SK-N-SH (cell line): ENCODE data around the gene OGG1. TPM values are rescaled to one million over a fixed set of nuclear protein-coding genes. Genes with fewer than 3 reads are reported as not detected.

ENCODE experiments used
- CTCF ChIA-PET: fragments of 300-600, 350-600 bp; formaldehyde crosslinking; extraction: SDS; loops from one replicate; lab custom pipeline; 2021; lab: Yijun Ruan, JAX
- POLR2A ChIA-PET: fragments of 350-600 bp; sonication (Branson Sonifier 250); formaldehyde crosslinking; extraction: SDS; loops from one replicate; lab custom pipeline; 2020; ENCODE audit warnings: antibody characterized with exemption, inconsistent platforms; lab: Yijun Ruan, JAX
- DNase-seq: peaks from one replicate; pipeline ENCODE4 v3.0.0; 2012
- H2AFZ ChIP-seq: fragments of 200-600 bp; sonication (generic); 2 replicates; pipeline ENCODE4 v1.8.1; 2016; ENCODE audit warnings: antibody characterized with exemption, mild to moderate bottlenecking, low read depth
- H3F3A ChIP-seq: fragments of 200-600 bp; sonication (generic); replicated peaks from 2 replicates; pipeline ENCODE3; 2016; ENCODE audit warnings: antibody characterized with exemption, mild to moderate bottlenecking; ENCODE audit not compliant: insufficient read depth
- H3K27ac ChIP-seq, 2 experiments: fragments of 200-500 bp in 1 of 2; fragments of 200-600 bp in 1 of 2; sonication (Bioruptor generic) in 1 of 2; sonication (generic), shearing (Covaris generic) in 1 of 2; 2 replicates each; pipeline versions ENCODE4 v1.5.1 to v1.6.1; 2014 to 2016; ENCODE audit warnings: low read depth in 2 of 2, inconsistent platforms in 1 of 2, low read length in 1 of 2, mild to moderate bottlenecking in 1 of 2, mixed read lengths in 1 of 2
- H3K27me3 ChIP-seq: fragments of 200-600 bp; sonication (generic), shearing (Covaris generic); 2 replicates; pipeline ENCODE4 v1.6.1; 2016; ENCODE audit warnings: mixed run types; ENCODE audit not compliant: insufficient read depth
- H3K36me3 ChIP-seq, 2 experiments: fragments of 200-500 bp in 1 of 2; fragments of 200-600 bp in 1 of 2; sonication (Bioruptor generic) in 1 of 2; sonication (generic) in 1 of 2; replicated peaks in 1 of 2; 2 replicates each; pipeline versions ENCODE3 to v1.5.1; 2014 to 2016; ENCODE audit warnings: low read length in 1 of 2, mild to moderate bottlenecking in 1 of 2; ENCODE audit not compliant: insufficient read depth in 2 of 2, control insufficient read depth in 1 of 2
- H3K4me1 ChIP-seq, 2 experiments: fragments of 200-500 bp in 1 of 2; fragments of 200-600 bp in 1 of 2; sonication (Bioruptor generic) in 1 of 2; sonication (generic), shearing (Covaris generic) in 1 of 2; 2 replicates each; pipeline versions ENCODE4 v1.5.1 to v1.6.1; 2014 to 2016; ENCODE audit warnings: low read depth in 1 of 2, low read length in 1 of 2, mixed run types in 1 of 2; ENCODE audit not compliant: insufficient read depth in 2 of 2, control insufficient read depth in 1 of 2
- H3K4me2 ChIP-seq: fragments of 200-600 bp; sonication (generic), shearing (Covaris generic); 2 replicates; pipeline ENCODE4 v1.6.1; 2017; ENCODE audit warnings: mixed run types
- H3K4me3 ChIP-seq, 2 experiments: fragments of 200-500 bp in 1 of 2; fragments of 200-600 bp in 1 of 2; sonication (Bioruptor generic) in 1 of 2; sonication (generic), shearing (Covaris generic) in 1 of 2; 2 replicates each; pipeline versions ENCODE4 v1.5.1 to v1.8.1; 2014 to 2016; ENCODE audit warnings: low read depth in 2 of 2, inconsistent platforms in 1 of 2, low read length in 1 of 2, mild to moderate bottlenecking in 1 of 2, mixed read lengths in 1 of 2, moderate library complexity in 1 of 2
- H3K79me2 ChIP-seq: fragments of 200-600 bp; sonication (generic); 2 replicates; pipeline ENCODE4 v1.8.1; 2017; ENCODE audit warnings: mild to moderate bottlenecking; ENCODE audit not compliant: insufficient read depth
- H3K9ac ChIP-seq: fragments of 200-600 bp; sonication (generic); 2 replicates; pipeline ENCODE4 v1.6.1; 2017; ENCODE audit warnings: mixed run types
- H3K9me2 ChIP-seq: fragments of 200-600 bp; sonication (generic); 2 replicates; pipeline ENCODE4 v1.6.1; 2017; ENCODE audit warnings: mixed run types
- H3K9me3 ChIP-seq: fragments of 200-600 bp; sonication (generic); 2 replicates; pipeline ENCODE4 v1.6.1; 2017; ENCODE audit warnings: mixed run types, mild to moderate bottlenecking, moderate library complexity
- H4K20me1 ChIP-seq: fragments of 200-600 bp; sonication (generic); 2 replicates; pipeline ENCODE4 v1.6.1; 2017; ENCODE audit warnings: mild to moderate bottlenecking, mixed run types; ENCODE audit not compliant: insufficient read depth
- EP300 ChIP-seq, 2 experiments: IDR thresholded peaks; 2 replicates each; pipeline versions ENCODE4 v1.4.0 to v1.6.1; 2012; ENCODE audit warnings: borderline replicate concordance in 1 of 2, low read depth in 1 of 2, low read length in 1 of 2
- EZH2phosphoT487 ChIP-seq: fragments of 200-600 bp; sonication (generic); IDR thresholded peaks from 2 replicates; pipeline ENCODE4 v1.6.1; 2017; ENCODE audit warnings: low read depth, mixed run types, mild to moderate bottlenecking, antibody characterized with exemption, moderate library complexity, borderline replicate concordance
- FOXJ3 ChIP-seq: sonication (generic); formaldehyde crosslinking; IDR thresholded peaks from 2 replicates; pipeline ENCODE4 v1.5.1; 2020; ENCODE audit warnings: mild to moderate bottlenecking, missing genetic modification reagents
- FOXM1 ChIP-seq: IDR thresholded peaks from 2 replicates; pipeline ENCODE4 v1.4.0; 2012; ENCODE audit warnings: low read depth, mild to moderate bottlenecking
- GABPA ChIP-seq: IDR thresholded peaks from 2 replicates; pipeline ENCODE4 v1.4.0; 2012; ENCODE audit warnings: low read depth, mild to moderate bottlenecking
- GATA2 ChIP-seq: sonication (generic); formaldehyde crosslinking; IDR thresholded peaks from 2 replicates; pipeline ENCODE4 v1.5.0; 2020; ENCODE audit warnings: mild to moderate bottlenecking, missing genetic modification reagents
- MEF2A ChIP-seq: IDR thresholded peaks from 2 replicates; pipeline ENCODE4 v1.4.0; 2012; ENCODE audit warnings: low read depth, borderline replicate concordance
- MXI1 ChIP-seq: IDR thresholded peaks from 2 replicates; pipeline ENCODE4 v1.6.1; 2012; ENCODE audit warnings: mild to moderate bottlenecking, low read depth, low read length, improper control_type of control experiment
- POLR2AphosphoS5 ChIP-seq: IDR thresholded peaks from 2 replicates; pipeline ENCODE4 v1.6.1; 2012; ENCODE audit warnings: low read depth, low read length
- RAD21 ChIP-seq: IDR thresholded peaks from 2 replicates; pipeline ENCODE4 v1.6.1; 2012; ENCODE audit warnings: mild to moderate bottlenecking, low read length
- RCOR1 ChIP-seq: fragments of 150-350 bp; IDR thresholded peaks from 2 replicates; pipeline ENCODE4 v1.6.1; 2017; ENCODE audit warnings: antibody characterized with exemption, low read length
- SIN3A ChIP-seq: IDR thresholded peaks from 2 replicates; pipeline ENCODE4 v1.6.1; 2012; ENCODE audit warnings: low read depth, mild to moderate bottlenecking, low read length, moderate library complexity, borderline replicate concordance
- TCF12 ChIP-seq: IDR thresholded peaks from 2 replicates; pipeline ENCODE4 v1.4.0; 2012
- TEAD4 ChIP-seq: IDR thresholded peaks from 2 replicates; pipeline ENCODE4 v1.4.0; 2012; ENCODE audit warnings: mild to moderate bottlenecking, borderline replicate concordance; ENCODE audit not compliant: insufficient read depth
- YY1 ChIP-seq: IDR thresholded peaks from 2 replicates; pipeline ENCODE4 v1.4.0; 2012; ENCODE audit warnings: low read depth, mild to moderate bottlenecking
- WGBS: methylation state at CpG from one replicate; pipeline ENCODE4 v1.1.6; 2017; ENCODE audit warnings: low lambda C conversion rate; 5-methylcytosine and 5-hydroxymethylcytosine counted together
- polyA plus RNA-seq, 3 experiments: library from polyadenylated mRNA; depleted of rRNA; stranded (reverse); fragments of >200 nt; gene quantifications; 2 replicates each; pipeline ENCODE4 v1.2.3, GENCODE V29; 2012
- TF ChIP-seq, protein P1 (sequence below): IDR thresholded peaks from 2 replicates; pipeline ENCODE4 v1.4.0; 2012; ENCODE audit warnings: low read depth, borderline replicate concordance
- TF ChIP-seq, protein P2 (sequence below): fragments of 200-600 bp; sonication (generic); IDR thresholded peaks from 2 replicates; pipeline ENCODE4 v1.6.1; 2017; ENCODE audit warnings: antibody characterized with exemption, mild to moderate bottlenecking, moderate library complexity
- TF ChIP-seq, protein P3 (sequence below): IDR thresholded peaks from 2 replicates; pipeline ENCODE4 v1.6.1; 2012; ENCODE audit warnings: mild to moderate bottlenecking, low read depth, low read length, moderate library complexity

OGG1 gene
- polyA plus RNA-seq, 1 of the 3 experiments (the other 2 are of a cell fraction): 26.8 TPM

DNA sequence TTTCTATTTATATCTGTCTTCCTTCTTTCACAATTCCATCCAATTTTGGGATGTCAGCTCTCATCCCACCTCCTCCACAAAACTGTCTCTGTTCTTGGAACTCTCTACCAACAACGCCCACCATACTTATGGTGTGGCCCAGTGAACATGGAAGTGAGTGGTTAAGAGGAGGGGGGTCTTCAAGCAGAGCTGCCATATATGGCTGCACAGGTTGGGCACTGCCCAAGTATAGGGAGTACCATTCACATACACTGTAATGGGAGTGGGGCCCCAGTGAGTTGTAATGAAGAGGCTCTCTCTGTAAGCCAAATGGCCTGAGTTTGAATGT is 27.9 kb downstream of the OGG1 start:
- Histone ChIP-seq H3K9ac (no peak overlapping the region), H4K20me1 (no peaks in the 10 kb centered on the region)
- 93% methylated on average over 1 of the region's 1 CpG for WGBS

More for the DNA sequence above, 27.9 kb downstream of the OGG1 start:
- Histone ChIP-seq H3K4me3 (no peak overlapping the region), H3K4me2 (no peak overlapping the region), H3K9me3 (no peaks in the 10 kb centered on the region), H3F3A (peaks cover 13% of the 10 kb centered on the region), H3K9me2 (no peaks in the 10 kb centered on the region), H3K4me1 (no peaks in the 10 kb centered on the region), H3K27me3 (no peaks in the 10 kb centered on the region), H3K36me3 (peaks cover 6 to 16% of the 10 kb centered on the region in 2 experiments), H3K27ac (peak overlapping the region in 1 of 2 experiments; percentile 6; a peak in 1 of 4 replicates), H3K79me2 (no peaks in the 10 kb centered on the region), H2AFZ (no peak overlapping the region)
- no peak for DNase-seq
- ChIA-PET CTCF (no interaction called here), POLR2A (interaction anchor here (1.1 kb wide), 2 partner anchors 12 to 15 kb away, joined by 3 to 4 read pairs; partner anchors contain the start of genes ARPC4 and TADA3)
- no peak for TF ChIP-seq RAD21
- no peak for TF ChIP-seq FOXJ3 (CRISPR knock-in tag)
- TF ChIP-seq GABPA: no peak
- no peak for TF ChIP-seq MEF2A
- TF ChIP-seq TCF12: no peak
- no peak for TF ChIP-seq MXI1
- TF ChIP-seq EZH2phosphoT487: no peak
- no peak for TF ChIP-seq TEAD4
- TF ChIP-seq, protein P1, sequence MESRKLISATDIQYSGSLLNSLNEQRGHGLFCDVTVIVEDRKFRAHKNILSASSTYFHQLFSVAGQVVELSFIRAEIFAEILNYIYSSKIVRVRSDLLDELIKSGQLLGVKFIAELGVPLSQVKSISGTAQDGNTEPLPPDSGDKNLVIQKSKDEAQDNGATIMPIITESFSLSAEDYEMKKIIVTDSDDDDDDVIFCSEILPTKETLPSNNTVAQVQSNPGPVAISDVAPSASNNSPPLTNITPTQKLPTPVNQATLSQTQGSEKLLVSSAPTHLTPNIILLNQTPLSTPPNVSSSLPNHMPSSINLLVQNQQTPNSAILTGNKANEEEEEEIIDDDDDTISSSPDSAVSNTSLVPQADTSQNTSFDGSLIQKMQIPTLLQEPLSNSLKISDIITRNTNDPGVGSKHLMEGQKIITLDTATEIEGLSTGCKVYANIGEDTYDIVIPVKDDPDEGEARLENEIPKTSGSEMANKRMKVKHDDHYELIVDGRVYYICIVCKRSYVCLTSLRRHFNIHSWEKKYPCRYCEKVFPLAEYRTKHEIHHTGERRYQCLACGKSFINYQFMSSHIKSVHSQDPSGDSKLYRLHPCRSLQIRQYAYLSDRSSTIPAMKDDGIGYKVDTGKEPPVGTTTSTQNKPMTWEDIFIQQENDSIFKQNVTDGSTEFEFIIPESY: no peak
- TF ChIP-seq GATA2 (CRISPR knock-in tag): no peak
- no peak for TF ChIP-seq YY1
- no peak for TF ChIP-seq EP300 (IDR thresholded peaks at IDR 0.05; ENCODE audit: borderline replicate concordance in 1 of 2, low read depth in 1 of 2, low read length in 1 of 2)
- TF ChIP-seq, protein P2, sequence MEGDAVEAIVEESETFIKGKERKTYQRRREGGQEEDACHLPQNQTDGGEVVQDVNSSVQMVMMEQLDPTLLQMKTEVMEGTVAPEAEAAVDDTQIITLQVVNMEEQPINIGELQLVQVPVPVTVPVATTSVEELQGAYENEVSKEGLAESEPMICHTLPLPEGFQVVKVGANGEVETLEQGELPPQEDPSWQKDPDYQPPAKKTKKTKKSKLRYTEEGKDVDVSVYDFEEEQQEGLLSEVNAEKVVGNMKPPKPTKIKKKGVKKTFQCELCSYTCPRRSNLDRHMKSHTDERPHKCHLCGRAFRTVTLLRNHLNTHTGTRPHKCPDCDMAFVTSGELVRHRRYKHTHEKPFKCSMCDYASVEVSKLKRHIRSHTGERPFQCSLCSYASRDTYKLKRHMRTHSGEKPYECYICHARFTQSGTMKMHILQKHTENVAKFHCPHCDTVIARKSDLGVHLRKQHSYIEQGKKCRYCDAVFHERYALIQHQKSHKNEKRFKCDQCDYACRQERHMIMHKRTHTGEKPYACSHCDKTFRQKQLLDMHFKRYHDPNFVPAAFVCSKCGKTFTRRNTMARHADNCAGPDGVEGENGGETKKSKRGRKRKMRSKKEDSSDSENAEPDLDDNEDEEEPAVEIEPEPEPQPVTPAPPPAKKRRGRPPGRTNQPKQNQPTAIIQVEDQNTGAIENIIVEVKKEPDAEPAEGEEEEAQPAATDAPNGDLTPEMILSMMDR: no peak
- TF ChIP-seq, protein P3, sequence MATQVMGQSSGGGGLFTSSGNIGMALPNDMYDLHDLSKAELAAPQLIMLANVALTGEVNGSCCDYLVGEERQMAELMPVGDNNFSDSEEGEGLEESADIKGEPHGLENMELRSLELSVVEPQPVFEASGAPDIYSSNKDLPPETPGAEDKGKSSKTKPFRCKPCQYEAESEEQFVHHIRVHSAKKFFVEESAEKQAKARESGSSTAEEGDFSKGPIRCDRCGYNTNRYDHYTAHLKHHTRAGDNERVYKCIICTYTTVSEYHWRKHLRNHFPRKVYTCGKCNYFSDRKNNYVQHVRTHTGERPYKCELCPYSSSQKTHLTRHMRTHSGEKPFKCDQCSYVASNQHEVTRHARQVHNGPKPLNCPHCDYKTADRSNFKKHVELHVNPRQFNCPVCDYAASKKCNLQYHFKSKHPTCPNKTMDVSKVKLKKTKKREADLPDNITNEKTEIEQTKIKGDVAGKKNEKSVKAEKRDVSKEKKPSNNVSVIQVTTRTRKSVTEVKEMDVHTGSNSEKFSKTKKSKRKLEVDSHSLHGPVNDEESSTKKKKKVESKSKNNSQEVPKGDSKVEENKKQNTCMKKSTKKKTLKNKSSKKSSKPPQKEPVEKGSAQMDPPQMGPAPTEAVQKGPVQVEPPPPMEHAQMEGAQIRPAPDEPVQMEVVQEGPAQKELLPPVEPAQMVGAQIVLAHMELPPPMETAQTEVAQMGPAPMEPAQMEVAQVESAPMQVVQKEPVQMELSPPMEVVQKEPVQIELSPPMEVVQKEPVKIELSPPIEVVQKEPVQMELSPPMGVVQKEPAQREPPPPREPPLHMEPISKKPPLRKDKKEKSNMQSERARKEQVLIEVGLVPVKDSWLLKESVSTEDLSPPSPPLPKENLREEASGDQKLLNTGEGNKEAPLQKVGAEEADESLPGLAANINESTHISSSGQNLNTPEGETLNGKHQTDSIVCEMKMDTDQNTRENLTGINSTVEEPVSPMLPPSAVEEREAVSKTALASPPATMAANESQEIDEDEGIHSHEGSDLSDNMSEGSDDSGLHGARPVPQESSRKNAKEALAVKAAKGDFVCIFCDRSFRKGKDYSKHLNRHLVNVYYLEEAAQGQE: no peak
- TF ChIP-seq FOXM1: no peak
- no peak for TF ChIP-seq POLR2AphosphoS5
- TF ChIP-seq RCOR1: no peak
- no peak for TF ChIP-seq SIN3A
